ENCODE measurements around the gene PPP2R2C. TPM values are rescaled to one million over a fixed set of nuclear protein-coding genes. Genes with fewer than 3 reads are reported as not detected.

The PPP2R2C gene
- total RNA-seq, 1 experiment from 2014 or later, result 9.5 TPM

- Histone ChIP-seq H3F3A (ENCODE audit: low read length, unreplicated experiment) (no peaks in the 10 kb centered on the region), H3K27me3 (ENCODE audit: low read length) (no peaks in the 10 kb centered on the region), H3K4me1 (ENCODE audit: insufficient read depth, low read length) (peaks cover 15% of the 10 kb centered on the region), H3K9me3 (ENCODE audit: low read length) (no peaks in the 10 kb centered on the region), H3K9ac (ENCODE audit: low read length) (no peak overlapping the region), H4K20me1 (ENCODE audit: low read length) (no peaks in the 10 kb centered on the region), H3K4me2 (ENCODE audit: low read length) (no peak overlapping the region), H3K27ac (ENCODE audit: low read length) (no peak overlapping the region), H3K36me3 (ENCODE audit: low read depth, low read length) (no peaks in the 10 kb centered on the region), H3K9me2 (replicated peaks; ENCODE audit: low read length) (no peaks in the 10 kb centered on the region), H2AFZ (ENCODE audit: low read length) (no peak overlapping the region), H3K4me3 (ENCODE audit: low read length) (no peak overlapping the region), H3K79me2 (ENCODE audit: low read length) (peaks cover 11% of the 10 kb centered on the region)
- ChIA-PET CTCF (no interaction called here), POLR2A (ENCODE audit: unreplicated experiment) (no interaction called here)
- ATAC-seq, result no peak
- DNase-seq, result no peak
- intact Hi-C loops (cut with micrococcal nuclease), result no loop called here
- TF ChIP-seq CTCF (conservative IDR thresholded peaks at IDR 0.05; ENCODE audit: low read depth, low read length), result no peak
- no peak for TF ChIP-seq EZH2phosphoT487 (IDR thresholded peaks at IDR 0.05; ENCODE audit: borderline replicate concordance, low read length)
- TF ChIP-seq EZH2 (IDR thresholded peaks at IDR 0.05; ENCODE audit: low read length, unreplicated experiment), result no peak
- no TSS peak for BruUV-seq (replicated peaks)
Observed at GRCh38 chr4:6473264-6474052, 1.0 kb upstream of the PPP2R2C start.

GRCh38 chr4:6472008-6472386 is 417 bp downstream of the PPP2R2C start:
- Histone ChIP-seq H3K9ac (ENCODE audit: low read length) (no peak overlapping the region), H3K27ac (ENCODE audit: low read length) (no peak overlapping the region), H3K4me2 (ENCODE audit: low read length) (peak overlapping the region; percentile 53; the same call in 1 of the 2 replicates), H3K9me2 (replicated peaks; ENCODE audit: low read length) (no peaks in the 10 kb centered on the region), H3K9me3 (ENCODE audit: low read length) (no peaks in the 10 kb centered on the region), H3K4me1 (ENCODE audit: insufficient read depth, low read length) (peaks cover 6% of the 10 kb centered on the region; the same call in 1 of the 2 replicates), H3K27me3 (ENCODE audit: low read length) (no peaks in the 10 kb centered on the region), H3K36me3 (ENCODE audit: low read depth, low read length) (no peaks in the 10 kb centered on the region), H3F3A (ENCODE audit: low read length, unreplicated experiment) (no peaks in the 10 kb centered on the region), H4K20me1 (ENCODE audit: low read length) (no peaks in the 10 kb centered on the region), H3K4me3 (ENCODE audit: low read length) (peak overlapping the region; percentile 50; the same call in 1 of the 2 replicates), H2AFZ (ENCODE audit: low read length) (no peak overlapping the region), H3K79me2 (ENCODE audit: low read length) (peaks cover 16% of the 10 kb centered on the region)
- ATAC-seq (no peak), DNase-seq (no peak)
- CTCF ChIA-PET, result no interaction called here
- BruUV-seq (replicated peaks), result no TSS peak
- intact Hi-C loops (cut with micrococcal nuclease), result no loop called here
- no peak for TF ChIP-seq CTCF (conservative IDR thresholded peaks at IDR 0.05; ENCODE audit: low read depth, low read length)
- no peak for TF ChIP-seq EZH2phosphoT487 (IDR thresholded peaks at IDR 0.05; ENCODE audit: borderline replicate concordance, low read length)
- TF ChIP-seq EZH2 (IDR thresholded peaks at IDR 0.05; ENCODE audit: low read length, unreplicated experiment), result no peak
- POLR2A ChIA-PET (ENCODE audit: unreplicated experiment), result no interaction called here

Data from PC-3 (cell line).